ENCODE results near the gene SERF2. TPM values are rescaled to one million over a fixed set of nuclear protein-coding genes. Genes with fewer than 3 reads are reported as not detected.

The SERF2 gene
- 954 TPM for polyA plus RNA-seq (2012; ENCODE audit: insufficient read length, low read depth)

DNA sequence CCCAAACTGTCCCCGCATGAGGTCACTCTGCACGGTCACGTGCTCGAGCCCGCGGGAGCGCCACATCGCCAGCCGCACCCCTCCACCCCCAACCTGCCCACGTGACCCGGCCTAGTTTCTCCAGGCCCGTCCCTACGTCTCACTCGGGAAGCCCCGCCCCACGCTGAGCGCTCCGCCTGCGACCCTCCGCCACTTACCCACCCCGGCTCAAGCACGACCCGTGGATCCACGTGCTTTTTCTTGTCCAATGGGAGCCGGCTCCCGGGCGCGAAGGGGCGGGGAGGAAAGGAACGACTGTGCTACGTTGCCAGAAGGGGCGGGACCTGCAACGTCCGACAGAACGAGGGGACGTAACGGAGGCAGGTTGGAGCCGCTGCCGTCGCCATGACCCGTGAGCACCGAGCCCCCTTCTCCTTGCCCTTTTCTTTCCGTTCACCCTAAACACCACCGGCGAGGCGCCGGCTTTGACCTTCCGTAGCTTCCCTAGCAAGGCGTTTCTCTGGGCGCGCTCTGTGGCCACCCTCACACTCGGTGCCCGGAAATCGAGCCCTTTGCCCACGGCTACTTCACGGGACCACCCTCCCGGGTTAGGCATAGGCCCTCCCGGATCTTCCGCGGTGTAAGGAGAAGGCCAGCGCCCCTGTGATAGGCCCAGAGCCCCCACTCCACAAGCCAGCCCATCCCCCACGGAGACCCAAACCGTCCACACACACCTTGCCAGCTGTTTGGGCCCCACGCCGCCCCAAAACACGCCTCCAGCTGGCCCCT lies at the start of gene SERF2:
SERF2 (plus strand) TSS at position 328 of the 768 bp plus-strand sequence; CDS start at position 385, 57 bp downstream.
- TF ChIP-seq SIN3A (IDR thresholded peaks at IDR 0.05; ENCODE audit: borderline replicate concordance, insufficient read depth, low read length) (0 out of 2 replicates have a peak, but pooled peaks have one; percentile 20), TAF1 (IDR thresholded peaks at IDR 0.05; ENCODE audit: borderline replicate concordance, insufficient read depth, low read length) (peak; percentile 76; the same call in 1 of the 2 replicates), POLR2AphosphoS5 (IDR thresholded peaks at IDR 0.05; ENCODE audit: low read depth, low read length) (peak; percentile 94), FOXP2 (optimal IDR thresholded peaks at IDR 0.05; ENCODE audit: borderline replicate concordance, extremely low read depth, extremely low read length, insufficient read depth) (peak; percentile 62), REST (IDR thresholded peaks at IDR 0.05; ENCODE audit: insufficient read depth in 1 of 2, low read depth in 2 of 2, low read length in 2 of 2) (peak; percentile 16 to 28; a peak in 1 of 4 replicates)

- TF ChIP-seq FOXP2 (optimal IDR thresholded peaks at IDR 0.05; ENCODE audit: borderline replicate concordance, extremely low read depth, extremely low read length, insufficient read depth) (peak; percentile 80), TAF1 (IDR thresholded peaks at IDR 0.05; ENCODE audit: borderline replicate concordance, insufficient read depth, low read length) (peak; percentile 80; the same call in 1 of the 2 replicates), SIN3A (IDR thresholded peaks at IDR 0.05; ENCODE audit: borderline replicate concordance, insufficient read depth, low read length) (0 out of 2 replicates have a peak, but pooled peaks have one; percentile 65), POLR2AphosphoS5 (IDR thresholded peaks at IDR 0.05; ENCODE audit: low read depth, low read length) (peak; percentile 86)
Measured at GRCh38 chr15:43746245-43746902, 45.7 kb upstream of the SERF2 start, which contains the start of gene PDIA3. PDIA3 (plus strand) TSS chr15:43746438; CDS start chr15:43746540, 102 bp downstream.

DNA sequence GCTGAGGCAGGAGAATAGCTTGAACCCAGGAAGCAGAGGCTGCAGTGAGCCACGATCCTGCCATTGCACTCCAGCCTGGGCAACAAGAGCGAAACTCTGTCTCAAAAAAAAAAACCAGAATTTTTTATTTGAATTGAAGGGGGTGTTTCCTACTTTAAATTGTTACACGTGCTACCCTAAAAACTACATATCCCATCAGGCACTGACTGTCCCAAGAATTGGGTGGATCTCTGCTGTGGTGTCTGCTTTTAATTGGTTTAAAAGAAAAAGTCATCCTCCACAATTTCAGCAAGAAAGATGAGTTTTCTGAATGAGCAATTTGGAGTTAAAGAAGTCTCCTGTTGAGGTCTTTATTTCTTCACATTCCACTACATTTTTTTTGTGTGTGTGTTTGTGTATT lies 43.7 kb upstream of the SERF2 start:
- no peak for TF ChIP-seq REST (IDR thresholded peaks at IDR 0.05; ENCODE audit: insufficient read depth in 1 of 2, low read depth in 2 of 2, low read length in 2 of 2)
- TF ChIP-seq FOXP2 (optimal IDR thresholded peaks at IDR 0.05; ENCODE audit: borderline replicate concordance, extremely low read depth, extremely low read length, insufficient read depth), result no peak
- TF ChIP-seq SIN3A (IDR thresholded peaks at IDR 0.05; ENCODE audit: borderline replicate concordance, insufficient read depth, low read length), result no peak
- no peak for TF ChIP-seq TAF1 (IDR thresholded peaks at IDR 0.05; ENCODE audit: borderline replicate concordance, insufficient read depth, low read length)

GRCh38 chr15:43749690-43750345 lies 42.3 kb upstream of the SERF2 start:
- TF ChIP-seq FOXP2 (optimal IDR thresholded peaks at IDR 0.05; ENCODE audit: borderline replicate concordance, extremely low read depth, extremely low read length, insufficient read depth), result no peak
- TF ChIP-seq SIN3A (IDR thresholded peaks at IDR 0.05; ENCODE audit: borderline replicate concordance, insufficient read depth, low read length), result no peak
- no peak for TF ChIP-seq POLR2AphosphoS5 (IDR thresholded peaks at IDR 0.05; ENCODE audit: low read depth, low read length)
- TF ChIP-seq REST (IDR thresholded peaks at IDR 0.05; ENCODE audit: insufficient read depth in 1 of 2, low read depth in 2 of 2, low read length in 2 of 2), result no peak
- TF ChIP-seq TAF1 (IDR thresholded peaks at IDR 0.05; ENCODE audit: borderline replicate concordance, insufficient read depth, low read length), result no peak

DNA sequence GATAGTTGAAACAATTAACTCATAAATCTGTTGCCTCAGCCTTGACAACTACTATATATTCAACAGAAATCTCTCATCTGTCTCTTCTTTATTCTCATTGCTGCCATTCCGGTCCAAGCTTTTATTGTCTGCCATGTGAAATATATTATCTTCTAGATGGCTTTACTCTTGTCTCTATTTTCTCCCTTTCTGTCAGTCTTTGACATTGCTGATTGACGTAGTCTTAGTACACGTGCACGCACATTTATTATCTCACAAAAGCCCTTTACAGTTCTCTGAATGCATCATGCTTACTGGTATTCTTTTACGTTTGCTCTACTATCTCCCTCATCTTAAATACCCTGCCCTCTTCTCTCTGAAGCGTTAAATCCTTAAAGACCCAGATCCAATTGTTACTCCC lies 40.2 kb upstream of the SERF2 start:
- TF ChIP-seq POLR2AphosphoS5 (IDR thresholded peaks at IDR 0.05; ENCODE audit: low read depth, low read length) (no peak), SIN3A (IDR thresholded peaks at IDR 0.05; ENCODE audit: borderline replicate concordance, insufficient read depth, low read length) (no peak), TAF1 (IDR thresholded peaks at IDR 0.05; ENCODE audit: borderline replicate concordance, insufficient read depth, low read length) (no peak), REST (IDR thresholded peaks at IDR 0.05; ENCODE audit: insufficient read depth in 1 of 2, low read depth in 2 of 2, low read length in 2 of 2) (no peak), FOXP2 (optimal IDR thresholded peaks at IDR 0.05; ENCODE audit: borderline replicate concordance, extremely low read depth, extremely low read length, insufficient read depth) (no peak)
